Urinary bladder (tissue), 4 donors: ENCODE data around the gene CCDC187. TPM values are rescaled to one million over a fixed set of nuclear protein-coding genes. Genes with fewer than 3 reads are reported as not detected.

Source experiments
- DNase-seq: peaks from one replicate; pipeline ENCODE4 v3.0.0-alpha.2; 2015; ENCODE audit errors: extremely low spot score
- H3K27ac ChIP-seq: one replicate; pipeline ENCODE4 v1.5.1; 2013; ENCODE audit warnings: low read depth, mild to moderate bottlenecking, moderate library complexity
- H3K36me3 ChIP-seq: one replicate; pipeline ENCODE4 v1.6.1; 2013; ENCODE audit warnings: mild to moderate bottlenecking, moderate library complexity; ENCODE audit not compliant: insufficient read depth
- H3K4me1 ChIP-seq: one replicate; pipeline ENCODE4 v1.6.1; 2013; ENCODE audit warnings: mild to moderate bottlenecking, moderate library complexity; ENCODE audit not compliant: insufficient read depth
- H3K4me3 ChIP-seq: one replicate; pipeline ENCODE4 v1.5.1; 2013; ENCODE audit warnings: low read depth, low read length
- WGBS: extraction: QIAGEN DNeasy Blood & Tissue Kit; methylation state at CpG from one replicate; pipeline ENCODE4 v1.1.7; 2013; 5-methylcytosine and 5-hydroxymethylcytosine counted together
- polyA plus RNA-seq: library from polyadenylated mRNA; stranded (reverse); fragments of 200-250 nt; gene quantifications from one replicate; pipeline ENCODE4 v1.2.3, GENCODE V29; 2013
- total RNA-seq: library from RNA; depleted of rRNA; stranded (reverse); fragments of >200 nt; gene quantifications from one replicate; pipeline ENCODE4 v1.2.3, GENCODE V29; 2014
- donor health status: healthy with polysubstance abuse.
- donor health status: healthy.

The CCDC187 gene
- total and polyA plus RNA-seq, 2 donors, result 0.19 to 0.58 TPM

- WGBS, result 88% methylated on average over 30 of the region's 30 CpGs
- Histone ChIP-seq H3K36me3 (no peaks in the 10 kb centered on the region), H3K4me1 (no peaks in the 10 kb centered on the region), H3K27ac (no peak overlapping the region), H3K4me3 (no peak overlapping the region)
- no peak for DNase-seq
These were observed 14.0 kb downstream of the CCDC187 start for GRCh38 chr9:136289651-136290507.

- DNase-seq, result no peak
- Histone ChIP-seq H3K27ac (no peak overlapping the region), H3K4me3 (no peak overlapping the region), H3K36me3 (no peaks in the 10 kb centered on the region), H3K4me1 (no peaks in the 10 kb centered on the region)
- 50% methylated on average over 21 of the region's 21 CpGs for WGBS
These were observed 15.7 kb downstream of the CCDC187 start for GRCh38 chr9:136287960-136288753.

GRCh38 chr9:136286987-136287379 is 16.9 kb downstream of the CCDC187 start:
- Histone ChIP-seq H3K4me3 (no peak overlapping the region), H3K36me3 (no peaks in the 10 kb centered on the region), H3K27ac (no peak overlapping the region), H3K4me1 (no peaks in the 10 kb centered on the region)
- WGBS, result 91% methylated on average over 13 of the region's 13 CpGs
- no peak for DNase-seq

GRCh38 chr9:136286359-136286986 is 17.4 kb downstream of the CCDC187 start:
- 84% methylated on average over 30 of the region's 30 CpGs for WGBS
- Histone ChIP-seq H3K36me3 (no peaks in the 10 kb centered on the region), H3K27ac (no peak overlapping the region), H3K4me1 (no peaks in the 10 kb centered on the region), H3K4me3 (no peak overlapping the region)
- no peak for DNase-seq

GRCh38 chr9:136285501-136286358 is 18.2 kb downstream of the CCDC187 start:
- Histone ChIP-seq H3K4me3 (no peak overlapping the region), H3K27ac (no peak overlapping the region), H3K4me1 (no peaks in the 10 kb centered on the region), H3K36me3 (no peaks in the 10 kb centered on the region)
- 78% methylated on average over 28 of the region's 28 CpGs for WGBS
- DNase-seq, result no peak

GRCh38 chr9:136284951-136285350 is 18.9 kb downstream of the CCDC187 start:
- Histone ChIP-seq H3K4me3 (no peak overlapping the region), H3K4me1 (no peaks in the 10 kb centered on the region), H3K27ac (no peak overlapping the region), H3K36me3 (no peaks in the 10 kb centered on the region)
- DNase-seq, result no peak
- WGBS, result 86% methylated on average over 19 of the region's 19 CpGs

- no peak overlapping the region for H3K4me3 ChIP-seq
- 69% methylated on average over 22 of the region's 22 CpGs for WGBS
- DNase-seq, result no peak
- H3K4me1 ChIP-seq, result no peaks in the 10 kb centered on the region
- no peak overlapping the region for H3K27ac ChIP-seq
- no peaks in the 10 kb centered on the region for H3K36me3 ChIP-seq
These were observed 19.6 kb downstream of the CCDC187 start for GRCh38 chr9:136284311-136284710.

- Histone ChIP-seq H3K27ac (no peak overlapping the region), H3K4me3 (no peak overlapping the region)
These were observed 20.3 kb downstream of the CCDC187 start for GRCh38 chr9:136283291-136284235.

GRCh38 chr9:136282272-136282861 is 21.5 kb downstream of the CCDC187 start:
- WGBS, result 71% methylated on average over 14 of the region's 14 CpGs

More at GRCh38 chr9:136283291-136284235, 20.3 kb downstream of the CCDC187 start:
- 13% methylated on average over 31 of the region's 32 CpGs for WGBS
- no peak for DNase-seq
- H3K36me3 ChIP-seq, result no peaks in the 10 kb centered on the region
- H3K4me1 ChIP-seq, result no peaks in the 10 kb centered on the region

GRCh38 chr9:136281421-136282271 is 22.2 kb downstream of the CCDC187 start:
- H3K36me3 ChIP-seq, result no peaks in the 10 kb centered on the region
- WGBS, result 86% methylated on average over 39 of the region's 39 CpGs
- H3K4me1 ChIP-seq, result no peaks in the 10 kb centered on the region
- no peak for DNase-seq
- H3K27ac ChIP-seq, result no peak overlapping the region
- H3K4me3 ChIP-seq, result no peak overlapping the region

More at GRCh38 chr9:136282272-136282861, 21.5 kb downstream of the CCDC187 start:
- Histone ChIP-seq H3K27ac (no peak overlapping the region), H3K36me3 (no peaks in the 10 kb centered on the region), H3K4me1 (no peaks in the 10 kb centered on the region), H3K4me3 (no peak overlapping the region)
- DNase-seq, result no peak

- DNase-seq, result no peak
- no peak overlapping the region for H3K4me3 ChIP-seq
- H3K36me3 ChIP-seq, result no peaks in the 10 kb centered on the region
- 86% methylated on average over 16 of the region's 16 CpGs for WGBS
- H3K4me1 ChIP-seq, result no peaks in the 10 kb centered on the region
- no peak overlapping the region for H3K27ac ChIP-seq
These were observed 23.2 kb downstream of the CCDC187 start for GRCh38 chr9:136280535-136281315.
